HepG2 (cell line): Measurements from ENCODE around the gene RTKN2. TPM values are rescaled to one million over a fixed set of nuclear protein-coding genes. Genes with fewer than 3 reads are reported as not detected.

Experiments used
- ATAC-seq: fragments of 200-7000 bp; cut with Tn5 transposase; 3 replicates; pipeline ENCODE4 v1.9.1; 2020; ENCODE audit warnings: mild to moderate bottlenecking, moderate library complexity
- BruUV-seq: library from RNA; stranded (reverse); fragments of 400-500 nt; replicated peaks from 2 replicates; lab custom pipeline; 2021; lab: Mats Ljungman, UMichigan
- CTCF ChIA-PET: fragments of 300-600 bp; formaldehyde crosslinking; extraction: SDS; loops from one replicate; lab custom pipeline; 2021; ENCODE audit warnings: low total read pairs, inconsistent platforms, low intra/inter-chr PET ratio; lab: Yijun Ruan, JAX
- POLR2A ChIA-PET: fragments of 350-600 bp; sonication (Branson Sonifier 250); formaldehyde crosslinking; loops from one replicate; lab custom pipeline; 2020; ENCODE audit warnings: antibody characterized with exemption, inconsistent platforms; lab: Yijun Ruan, JAX
- DNase-seq: peaks from one replicate; pipeline ENCODE4 v3.0.0-alpha.2; 2015; ENCODE audit warnings: low spot score
- FAIRE-seq: peaks from 3 replicates; lab custom pipeline; 2011; peaks lifted over from hg19 to GRCh38; lab: Jason Lieb, UNC
- H2AFZ ChIP-seq: one replicate; pipeline ENCODE4 v1.6.1; 2011; ENCODE audit warnings: low read length, inconsistent platforms
- H3K27ac ChIP-seq: fragments of 300-600 bp; 3 replicates; pipeline ENCODE4 v1.8.0; 2011; ENCODE audit warnings: mixed run types, mild to moderate bottlenecking, mixed read lengths, low read length, inconsistent platforms; ENCODE audit not compliant: insufficient read depth; ENCODE audit errors: extremely low read length
- H3K27me3 ChIP-seq, 2 experiments: fragments of 200-600 bp in 1 of 2; 2 replicates in 1 of 2; 3 replicates in 1 of 2; pipeline versions ENCODE4 v1.6.0 to v1.8.0; 2011; ENCODE audit warnings: low read length in 2 of 2, mild to moderate bottlenecking in 2 of 2, moderate library complexity in 2 of 2, inconsistent platforms in 1 of 2; ENCODE audit not compliant: insufficient read depth in 2 of 2, control insufficient read depth in 1 of 2
- H3K36me3 ChIP-seq, 2 experiments: fragments of 200-600 bp in 1 of 2; replicated peaks in 1 of 2; 2 replicates in 1 of 2; 3 replicates in 1 of 2; pipeline versions ENCODE4 v1.5.1 to v1.8.0; 2011; ENCODE audit warnings: low read length in 2 of 2, inconsistent platforms in 1 of 2; ENCODE audit not compliant: insufficient read depth in 2 of 2, control insufficient read depth in 1 of 2
- H3K4me1 ChIP-seq: 2 replicates; pipeline ENCODE4 v1.5.1; 2012; ENCODE audit warnings: low read length, inconsistent platforms; ENCODE audit not compliant: insufficient read depth
- H3K4me2 ChIP-seq: 2 replicates; pipeline ENCODE4 v1.6.0; 2011; ENCODE audit warnings: low read depth, low read length, inconsistent platforms
- H3K4me3 ChIP-seq, 3 experiments: fragments of 200-600 bp in 1 of 3; sonication (generic), shearing (Covaris generic) in 1 of 3; replicated peaks in 1 of 3; 2 replicates each; pipeline ENCODE4 v1.5.1; 2011 to 2016; ENCODE audit warnings: low read length in 3 of 3, inconsistent platforms in 2 of 3, low read depth in 2 of 3, mild to moderate bottlenecking in 2 of 3, control low read depth in 1 of 3, mixed read lengths in 1 of 3; ENCODE audit not compliant: insufficient read depth in 1 of 3
- H3K79me2 ChIP-seq: one replicate; pipeline ENCODE4 v1.6.1; 2011; ENCODE audit warnings: low read length, inconsistent platforms; ENCODE audit not compliant: insufficient read depth
- H3K9ac ChIP-seq: 2 replicates; pipeline ENCODE4 v1.6.0; 2011; ENCODE audit warnings: mild to moderate bottlenecking, low read depth, low read length, inconsistent platforms; ENCODE audit not compliant: insufficient read depth
- H3K9me3 ChIP-seq: 2 replicates; pipeline ENCODE4 v1.5.1; 2012; ENCODE audit warnings: mild to moderate bottlenecking, low read length
- H4K20me1 ChIP-seq: 2 replicates; pipeline ENCODE4 v1.6.0; 2011; ENCODE audit warnings: inconsistent platforms, mild to moderate bottlenecking, low read length, moderate library complexity; ENCODE audit not compliant: insufficient read depth
- HDAC2 ChIP-seq: sonication (generic); formaldehyde crosslinking; IDR thresholded peaks from 2 replicates; pipeline ENCODE4 v1.4.0; 2020; ENCODE audit warnings: missing genetic modification reagents
- HOMEZ ChIP-seq: IDR thresholded peaks from 2 replicates; pipeline ENCODE4 v1.6.1; 2016; ENCODE audit warnings: low read depth
- POLR2AphosphoS5 ChIP-seq: IDR thresholded peaks from 2 replicates; pipeline ENCODE4 v1.6.1; 2012; ENCODE audit warnings: low read depth, low read length
- ZNF709 ChIP-seq: sonication (generic); formaldehyde crosslinking; IDR thresholded peaks from 2 replicates; pipeline ENCODE4 v1.5.0; 2020; ENCODE audit warnings: mild to moderate bottlenecking, missing genetic modification reagents
- ZNF83 ChIP-seq: sonication (generic); formaldehyde crosslinking; IDR thresholded peaks from 2 replicates; pipeline ENCODE4 v1.4.0; 2020; ENCODE audit warnings: missing genetic modification reagents, mild to moderate bottlenecking, borderline replicate concordance
- WGBS: methylation state at CpG from one replicate; pipeline ENCODE4 v1.1.6; 2017; ENCODE audit warnings: low lambda C conversion rate; 5-methylcytosine and 5-hydroxymethylcytosine counted together
- in situ Hi-C: cut with HindIII; loops from 2 replicates; pipeline ENCODE4 v1.10.0; 2017; ENCODE audit warnings: low pct_unique_long_range_greater_than_20kb; ENCODE audit not compliant: extremely low pct_ligation_motif_present
- intact Hi-C: fragments of 100-400 bp; cut with micrococcal nuclease; formaldehyde crosslinking; loops from one replicate; pipeline ENCODE4 v1.10.0; 2022; ENCODE audit not compliant: unreplicated experiment
- polyA plus RNA-seq, 8 experiments: library from polyadenylated mRNA; depleted of rRNA in 3 of 8; stranded (reverse) in 7 of 8; unstranded in 1 of 8; fragments of >200 nt; fragmentation: Illumina TruSeq in 4 of 8; extraction: Trizol in 4 of 8; gene quantifications; 2 replicates each; pipeline versions ENCODE4 v1.2.1 to v1.2.3, GENCODE V29; 2011 to 2016; ENCODE audit warnings: low read depth in 4 of 8, missing spikeins in 1 of 8, mixed read lengths in 1 of 8; ENCODE audit not compliant: insufficient read depth in 1 of 8
- total RNA-seq, 5 experiments: library from RNA; depleted of rRNA; stranded (reverse); fragments of >200 nt; fragmentation: Illumina TruSeq; extraction: Trizol; gene quantifications; 2 replicates each; pipeline ENCODE4 v1.2.3, GENCODE V29; 2016; ENCODE audit warnings: low read depth in 1 of 5
- TF ChIP-seq, protein P1 (sequence below): sonication (generic); formaldehyde crosslinking; IDR thresholded peaks from 2 replicates; pipeline ENCODE4 v1.5.1; 2020; ENCODE audit warnings: mild to moderate bottlenecking, missing genetic modification reagents, borderline replicate concordance
- TF ChIP-seq, protein P2 (sequence below), 2 experiments: sonication (generic) in 1 of 2; formaldehyde crosslinking in 1 of 2; IDR thresholded peaks; 2 replicates each; pipeline versions ENCODE4 v1.5.1 to v1.6.1; 2011 to 2020; ENCODE audit warnings: borderline replicate concordance in 1 of 2, low read depth in 1 of 2, low read length in 1 of 2, mild to moderate bottlenecking in 1 of 2, missing genetic modification reagents in 1 of 2, moderate library complexity in 1 of 2
- TF ChIP-seq, protein P3 (sequence below): sonication (generic); formaldehyde crosslinking; IDR thresholded peaks from 2 replicates; pipeline ENCODE4 v1.5.1; 2020; ENCODE audit warnings: mild to moderate bottlenecking, missing genetic modification reagents, moderate library complexity
- TF ChIP-seq, protein P4 (sequence below): sonication (generic); formaldehyde crosslinking; IDR thresholded peaks from 2 replicates; pipeline ENCODE4 v1.4.0; 2020; ENCODE audit warnings: low read depth, mild to moderate bottlenecking, missing genetic modification reagents

Gene RTKN2
- total and polyA plus RNA-seq, 2 of the 13 experiments (the other 11 are each of a cell fraction or from before 2014, with no cell fraction given), result 2.2 to 7.0 TPM

- Histone ChIP-seq H3K4me3 (no peak overlapping the region), H3K27me3 (no peaks in the 10 kb centered on the region), H4K20me1 (no peaks in the 10 kb centered on the region), H2AFZ (no peak overlapping the region), H3K27ac (no peak overlapping the region), H3K9me3 (no peaks in the 10 kb centered on the region), H3K79me2 (peaks cover 8% of the 10 kb centered on the region), H3K4me1 (peaks cover 12% of the 10 kb centered on the region), H3K4me2 (no peak overlapping the region), H3K36me3 (no peaks in the 10 kb centered on the region), H3K9ac (no peak overlapping the region)
- ATAC-seq (no peak), DNase-seq (no peak), FAIRE-seq (no peak)
- intact Hi-C loops, result no loop called here
- CTCF ChIA-PET, result no interaction called here
- POLR2A ChIA-PET, result no interaction called here
- no TSS peak for BruUV-seq
- in situ Hi-C loops, result loop anchor here (10.0 to 25.0 kb wide), 4 partner anchors 155 to 562 kb away; partner anchors contain the start of genes ADO, ARID5B and EGR2
- over 99% methylated on average over 3 of the region's 3 CpGs for WGBS
- no peak for TF ChIP-seq HDAC2 (CRISPR knock-in tag)
- TF ChIP-seq, protein P1, sequence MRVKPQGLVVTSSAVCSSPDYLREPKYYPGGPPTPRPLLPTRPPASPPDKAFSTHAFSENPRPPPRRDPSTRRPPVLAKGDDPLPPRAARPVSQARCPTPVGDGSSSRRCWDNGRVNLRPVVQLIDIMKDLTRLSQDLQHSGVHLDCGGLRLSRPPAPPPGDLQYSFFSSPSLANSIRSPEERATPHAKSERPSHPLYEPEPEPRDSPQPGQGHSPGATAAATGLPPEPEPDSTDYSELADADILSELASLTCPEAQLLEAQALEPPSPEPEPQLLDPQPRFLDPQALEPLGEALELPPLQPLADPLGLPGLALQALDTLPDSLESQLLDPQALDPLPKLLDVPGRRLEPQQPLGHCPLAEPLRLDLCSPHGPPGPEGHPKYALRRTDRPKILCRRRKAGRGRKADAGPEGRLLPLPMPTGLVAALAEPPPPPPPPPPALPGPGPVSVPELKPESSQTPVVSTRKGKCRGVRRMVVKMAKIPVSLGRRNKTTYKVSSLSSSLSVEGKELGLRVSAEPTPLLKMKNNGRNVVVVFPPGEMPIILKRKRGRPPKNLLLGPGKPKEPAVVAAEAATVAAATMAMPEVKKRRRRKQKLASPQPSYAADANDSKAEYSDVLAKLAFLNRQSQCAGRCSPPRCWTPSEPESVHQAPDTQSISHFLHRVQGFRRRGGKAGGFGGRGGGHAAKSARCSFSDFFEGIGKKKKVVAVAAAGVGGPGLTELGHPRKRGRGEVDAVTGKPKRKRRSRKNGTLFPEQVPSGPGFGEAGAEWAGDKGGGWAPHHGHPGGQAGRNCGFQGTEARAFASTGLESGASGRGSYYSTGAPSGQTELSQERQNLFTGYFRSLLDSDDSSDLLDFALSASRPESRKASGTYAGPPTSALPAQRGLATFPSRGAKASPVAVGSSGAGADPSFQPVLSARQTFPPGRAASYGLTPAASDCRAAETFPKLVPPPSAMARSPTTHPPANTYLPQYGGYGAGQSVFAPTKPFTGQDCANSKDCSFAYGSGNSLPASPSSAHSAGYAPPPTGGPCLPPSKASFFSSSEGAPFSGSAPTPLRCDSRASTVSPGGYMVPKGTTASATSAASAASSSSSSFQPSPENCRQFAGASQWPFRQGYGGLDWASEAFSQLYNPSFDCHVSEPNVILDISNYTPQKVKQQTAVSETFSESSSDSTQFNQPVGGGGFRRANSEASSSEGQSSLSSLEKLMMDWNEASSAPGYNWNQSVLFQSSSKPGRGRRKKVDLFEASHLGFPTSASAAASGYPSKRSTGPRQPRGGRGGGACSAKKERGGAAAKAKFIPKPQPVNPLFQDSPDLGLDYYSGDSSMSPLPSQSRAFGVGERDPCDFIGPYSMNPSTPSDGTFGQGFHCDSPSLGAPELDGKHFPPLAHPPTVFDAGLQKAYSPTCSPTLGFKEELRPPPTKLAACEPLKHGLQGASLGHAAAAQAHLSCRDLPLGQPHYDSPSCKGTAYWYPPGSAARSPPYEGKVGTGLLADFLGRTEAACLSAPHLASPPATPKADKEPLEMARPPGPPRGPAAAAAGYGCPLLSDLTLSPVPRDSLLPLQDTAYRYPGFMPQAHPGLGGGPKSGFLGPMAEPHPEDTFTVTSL (CRISPR knock-in tag), result no peak
- no peak for TF ChIP-seq HOMEZ
- no peak for TF ChIP-seq ZNF709
- TF ChIP-seq, protein P2, sequence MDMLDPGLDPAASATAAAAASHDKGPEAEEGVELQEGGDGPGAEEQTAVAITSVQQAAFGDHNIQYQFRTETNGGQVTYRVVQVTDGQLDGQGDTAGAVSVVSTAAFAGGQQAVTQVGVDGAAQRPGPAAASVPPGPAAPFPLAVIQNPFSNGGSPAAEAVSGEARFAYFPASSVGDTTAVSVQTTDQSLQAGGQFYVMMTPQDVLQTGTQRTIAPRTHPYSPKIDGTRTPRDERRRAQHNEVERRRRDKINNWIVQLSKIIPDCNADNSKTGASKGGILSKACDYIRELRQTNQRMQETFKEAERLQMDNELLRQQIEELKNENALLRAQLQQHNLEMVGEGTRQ (IDR thresholded peaks at IDR 0.05; ENCODE audit: low read depth, low read length), result no peak
- TF ChIP-seq, protein P2 (CRISPR knock-in tag; IDR thresholded peaks at IDR 0.05; ENCODE audit: borderline replicate concordance), result no peak
- no peak for TF ChIP-seq POLR2AphosphoS5
- TF ChIP-seq, protein P3, sequence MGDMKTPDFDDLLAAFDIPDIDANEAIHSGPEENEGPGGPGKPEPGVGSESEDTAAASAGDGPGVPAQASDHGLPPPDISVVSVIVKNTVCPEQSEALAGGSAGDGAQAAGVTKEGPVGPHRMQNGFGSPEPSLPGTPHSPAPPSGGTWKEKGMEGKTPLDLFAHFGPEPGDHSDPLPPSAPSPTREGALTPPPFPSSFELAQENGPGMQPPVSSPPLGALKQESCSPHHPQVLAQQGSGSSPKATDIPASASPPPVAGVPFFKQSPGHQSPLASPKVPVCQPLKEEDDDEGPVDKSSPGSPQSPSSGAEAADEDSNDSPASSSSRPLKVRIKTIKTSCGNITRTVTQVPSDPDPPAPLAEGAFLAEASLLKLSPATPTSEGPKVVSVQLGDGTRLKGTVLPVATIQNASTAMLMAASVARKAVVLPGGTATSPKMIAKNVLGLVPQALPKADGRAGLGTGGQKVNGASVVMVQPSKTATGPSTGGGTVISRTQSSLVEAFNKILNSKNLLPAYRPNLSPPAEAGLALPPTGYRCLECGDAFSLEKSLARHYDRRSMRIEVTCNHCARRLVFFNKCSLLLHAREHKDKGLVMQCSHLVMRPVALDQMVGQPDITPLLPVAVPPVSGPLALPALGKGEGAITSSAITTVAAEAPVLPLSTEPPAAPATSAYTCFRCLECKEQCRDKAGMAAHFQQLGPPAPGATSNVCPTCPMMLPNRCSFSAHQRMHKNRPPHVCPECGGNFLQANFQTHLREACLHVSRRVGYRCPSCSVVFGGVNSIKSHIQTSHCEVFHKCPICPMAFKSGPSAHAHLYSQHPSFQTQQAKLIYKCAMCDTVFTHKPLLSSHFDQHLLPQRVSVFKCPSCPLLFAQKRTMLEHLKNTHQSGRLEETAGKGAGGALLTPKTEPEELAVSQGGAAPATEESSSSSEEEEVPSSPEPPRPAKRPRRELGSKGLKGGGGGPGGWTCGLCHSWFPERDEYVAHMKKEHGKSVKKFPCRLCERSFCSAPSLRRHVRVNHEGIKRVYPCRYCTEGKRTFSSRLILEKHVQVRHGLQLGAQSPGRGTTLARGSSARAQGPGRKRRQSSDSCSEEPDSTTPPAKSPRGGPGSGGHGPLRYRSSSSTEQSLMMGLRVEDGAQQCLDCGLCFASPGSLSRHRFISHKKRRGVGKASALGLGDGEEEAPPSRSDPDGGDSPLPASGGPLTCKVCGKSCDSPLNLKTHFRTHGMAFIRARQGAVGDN (CRISPR knock-in tag), result no peak
- no peak for TF ChIP-seq ZNF83 (CRISPR knock-in tag)
- TF ChIP-seq, protein P4, sequence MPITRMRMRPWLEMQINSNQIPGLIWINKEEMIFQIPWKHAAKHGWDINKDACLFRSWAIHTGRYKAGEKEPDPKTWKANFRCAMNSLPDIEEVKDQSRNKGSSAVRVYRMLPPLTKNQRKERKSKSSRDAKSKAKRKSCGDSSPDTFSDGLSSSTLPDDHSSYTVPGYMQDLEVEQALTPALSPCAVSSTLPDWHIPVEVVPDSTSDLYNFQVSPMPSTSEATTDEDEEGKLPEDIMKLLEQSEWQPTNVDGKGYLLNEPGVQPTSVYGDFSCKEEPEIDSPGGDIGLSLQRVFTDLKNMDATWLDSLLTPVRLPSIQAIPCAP (CRISPR knock-in tag), result no peak
These were observed 18.7 kb downstream of the RTKN2 start for GRCh38 chr10:62249957-62250356.
